ENCODE data around the gene TBXAS1. TPM values are rescaled to one million over a fixed set of nuclear protein-coding genes. Genes with fewer than 3 reads are reported as not detected.

The TBXAS1 gene
- total RNA-seq, 1 experiment from 2014 or later: 2.2 TPM

- no peaks in the 10 kb centered on the region for H3K9me3 ChIP-seq (ENCODE audit: insufficient read depth, low read depth)
- no peaks in the 10 kb centered on the region for H4K20me1 ChIP-seq (ENCODE audit: insufficient read depth)
- H3K4me1 ChIP-seq (replicated peaks; ENCODE audit: insufficient read depth): no peaks in the 10 kb centered on the region
- CTCF ChIA-PET: no interaction called here
- H3F3A ChIP-seq (ENCODE audit: insufficient read depth, low read depth): no peaks in the 10 kb centered on the region
- H3K79me2 ChIP-seq (ENCODE audit: low read depth): no peaks in the 10 kb centered on the region
- H3K36me3 ChIP-seq (ENCODE audit: low read depth): no peaks in the 10 kb centered on the region
- TF ChIP-seq EZH2 (IDR thresholded peaks at IDR 0.05; ENCODE audit: low read depth): no peak
- TF ChIP-seq, protein P1, sequence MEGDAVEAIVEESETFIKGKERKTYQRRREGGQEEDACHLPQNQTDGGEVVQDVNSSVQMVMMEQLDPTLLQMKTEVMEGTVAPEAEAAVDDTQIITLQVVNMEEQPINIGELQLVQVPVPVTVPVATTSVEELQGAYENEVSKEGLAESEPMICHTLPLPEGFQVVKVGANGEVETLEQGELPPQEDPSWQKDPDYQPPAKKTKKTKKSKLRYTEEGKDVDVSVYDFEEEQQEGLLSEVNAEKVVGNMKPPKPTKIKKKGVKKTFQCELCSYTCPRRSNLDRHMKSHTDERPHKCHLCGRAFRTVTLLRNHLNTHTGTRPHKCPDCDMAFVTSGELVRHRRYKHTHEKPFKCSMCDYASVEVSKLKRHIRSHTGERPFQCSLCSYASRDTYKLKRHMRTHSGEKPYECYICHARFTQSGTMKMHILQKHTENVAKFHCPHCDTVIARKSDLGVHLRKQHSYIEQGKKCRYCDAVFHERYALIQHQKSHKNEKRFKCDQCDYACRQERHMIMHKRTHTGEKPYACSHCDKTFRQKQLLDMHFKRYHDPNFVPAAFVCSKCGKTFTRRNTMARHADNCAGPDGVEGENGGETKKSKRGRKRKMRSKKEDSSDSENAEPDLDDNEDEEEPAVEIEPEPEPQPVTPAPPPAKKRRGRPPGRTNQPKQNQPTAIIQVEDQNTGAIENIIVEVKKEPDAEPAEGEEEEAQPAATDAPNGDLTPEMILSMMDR (conservative IDR thresholded peaks at IDR 0.05): no peak
- H2AFZ ChIP-seq: no peak overlapping the region
- H3K27me3 ChIP-seq (ENCODE audit: insufficient read depth, low read depth): no peaks in the 10 kb centered on the region
- no peak overlapping the region for H3K4me2 ChIP-seq
- no TSS peak for BruUV-seq (replicated peaks)
- no peak for DNase-seq
- no peak overlapping the region for H3K27ac ChIP-seq
- intact Hi-C loops (cut with micrococcal nuclease; ENCODE audit: unreplicated experiment): no loop called here
- H3K9me2 ChIP-seq (ENCODE audit: insufficient read depth): no peaks in the 10 kb centered on the region
- POLR2A ChIA-PET (ENCODE audit: unreplicated experiment): no interaction called here
- H3K4me3 ChIP-seq: no peak overlapping the region
Observed at GRCh38 chr7:139886899-139887298, 57.8 kb downstream of the TBXAS1 start.

GRCh38 chr7:139887992-139888481 is 59.0 kb downstream of the TBXAS1 start:
- no peaks in the 10 kb centered on the region for H3K9me2 ChIP-seq (ENCODE audit: insufficient read depth)
- no TSS peak for BruUV-seq (replicated peaks)
- no peaks in the 10 kb centered on the region for H3K9me3 ChIP-seq (ENCODE audit: insufficient read depth, low read depth)
- TF ChIP-seq, protein P1 (conservative IDR thresholded peaks at IDR 0.05): no peak
- TF ChIP-seq EZH2 (IDR thresholded peaks at IDR 0.05; ENCODE audit: low read depth): no peak
- intact Hi-C loops (cut with micrococcal nuclease; ENCODE audit: unreplicated experiment): no loop called here
- no peaks in the 10 kb centered on the region for H3F3A ChIP-seq (ENCODE audit: insufficient read depth, low read depth)
- no peaks in the 10 kb centered on the region for H3K79me2 ChIP-seq (ENCODE audit: low read depth)
- H3K36me3 ChIP-seq (ENCODE audit: low read depth): no peaks in the 10 kb centered on the region
- ChIA-PET CTCF (no interaction called here), POLR2A (ENCODE audit: unreplicated experiment) (no interaction called here)
- H4K20me1 ChIP-seq (ENCODE audit: insufficient read depth): no peaks in the 10 kb centered on the region
- no peaks in the 10 kb centered on the region for H3K4me1 ChIP-seq (replicated peaks; ENCODE audit: insufficient read depth)
- no peak overlapping the region for H3K4me3 ChIP-seq
- no peaks in the 10 kb centered on the region for H3K27me3 ChIP-seq (ENCODE audit: insufficient read depth, low read depth)
- H3K27ac ChIP-seq: no peak overlapping the region
- no peak overlapping the region for H3K4me2 ChIP-seq
- no peak overlapping the region for H2AFZ ChIP-seq
- DNase-seq: no peak

DNA sequence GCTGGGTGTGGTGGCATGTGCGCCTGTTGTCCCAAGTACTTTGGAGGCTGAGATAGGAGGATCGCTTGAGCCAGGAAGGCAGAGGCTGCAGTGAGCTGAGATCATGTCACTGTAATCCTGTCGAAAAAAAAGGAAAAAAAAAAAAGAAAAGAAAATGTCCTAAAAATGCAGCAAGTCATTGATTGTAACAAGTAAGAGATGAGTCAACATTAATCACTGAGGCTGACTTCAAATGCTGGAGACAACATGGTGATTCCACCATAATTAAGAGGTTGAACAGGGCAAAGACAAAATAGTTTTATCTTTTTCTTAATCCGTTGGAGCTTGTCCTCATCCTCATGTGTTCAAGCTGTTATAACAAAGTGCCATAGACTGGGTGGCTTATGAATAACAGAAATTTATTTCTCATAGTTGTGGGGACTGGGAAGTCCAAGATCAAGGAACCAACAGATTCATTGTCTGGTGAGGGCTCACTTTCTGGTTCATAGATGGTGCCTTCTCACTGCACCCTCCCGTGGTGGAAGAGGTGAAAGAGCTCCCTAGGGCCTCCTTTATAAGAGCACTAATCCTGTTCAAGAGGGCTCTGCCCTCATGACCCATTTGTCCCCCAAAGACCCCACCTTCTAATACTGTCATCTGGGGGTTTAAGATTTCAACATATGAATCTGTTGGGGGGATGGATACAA is 60.3 kb downstream of the TBXAS1 start:
- intact Hi-C loops (cut with micrococcal nuclease; ENCODE audit: unreplicated experiment): no loop called here
- POLR2A ChIA-PET (ENCODE audit: unreplicated experiment): no interaction called here
- DNase-seq: no peak
- Histone ChIP-seq H3K9me2 (ENCODE audit: insufficient read depth) (no peaks in the 10 kb centered on the region), H2AFZ (no peak overlapping the region), H3K4me2 (no peak overlapping the region), H3F3A (ENCODE audit: insufficient read depth, low read depth) (no peaks in the 10 kb centered on the region), H3K9me3 (ENCODE audit: insufficient read depth, low read depth) (no peaks in the 10 kb centered on the region), H3K36me3 (ENCODE audit: low read depth) (no peaks in the 10 kb centered on the region), H3K4me3 (no peak overlapping the region), H3K27ac (no peak overlapping the region), H3K4me1 (replicated peaks; ENCODE audit: insufficient read depth) (no peaks in the 10 kb centered on the region), H3K79me2 (ENCODE audit: low read depth) (no peaks in the 10 kb centered on the region), H4K20me1 (ENCODE audit: insufficient read depth) (no peaks in the 10 kb centered on the region), H3K27me3 (ENCODE audit: insufficient read depth, low read depth) (no peaks in the 10 kb centered on the region)
- TF ChIP-seq, protein P1 (conservative IDR thresholded peaks at IDR 0.05): no peak
- TF ChIP-seq EZH2 (IDR thresholded peaks at IDR 0.05; ENCODE audit: low read depth): no peak
- CTCF ChIA-PET: no interaction called here
- no TSS peak for BruUV-seq (replicated peaks)
